GM12878 (cell line): ENCODE data around the gene ZFP62. TPM values are rescaled to one million over a fixed set of nuclear protein-coding genes. Genes with fewer than 3 reads are reported as not detected.
A peak's percentile ranks its signal among the peaks of the same experiment; 100 is the strongest.

Source experiments
- ASH2L ChIP-seq: fragments of 300-600, 200-600 bp; sonication (generic); IDR thresholded peaks from 2 replicates; pipeline ENCODE4 v1.6.1; 2017; ENCODE audit warnings: low read depth, mild to moderate bottlenecking, borderline replicate concordance
- BCL11A ChIP-seq: IDR thresholded peaks from 2 replicates; pipeline ENCODE4 v1.6.1; 2011; ENCODE audit warnings: low read depth, low read length
- CEBPZ ChIP-seq: fragments of 150-350 bp; IDR thresholded peaks from 2 replicates; pipeline ENCODE4 v1.6.1; 2016; ENCODE audit warnings: low read depth, low read length
- CHD4 ChIP-seq: fragments of 200-600 bp; sonication (generic); IDR thresholded peaks from 2 replicates; pipeline ENCODE4 v1.6.1; 2016; ENCODE audit warnings: mild to moderate bottlenecking
- DPF2 ChIP-seq: fragments of 450-650 bp; IDR thresholded peaks from 2 replicates; pipeline ENCODE4 v1.6.1; 2017; ENCODE audit warnings: mild to moderate bottlenecking
- E2F8 ChIP-seq: fragments of 450-650 bp; IDR thresholded peaks from 2 replicates; pipeline ENCODE4 v1.6.1; 2018; ENCODE audit warnings: mild to moderate bottlenecking, low read depth, moderate library complexity; ENCODE audit not compliant: partially characterized antibody
- FOS ChIP-seq: IDR thresholded peaks from 3 replicates; pipeline ENCODE4 v1.6.1; 2011; ENCODE audit warnings: borderline replicate concordance; ENCODE audit not compliant: insufficient read length; ENCODE audit errors: extremely low read depth
- HDAC6 ChIP-seq: fragments of 200-600 bp; sonication (generic); IDR thresholded peaks from one replicate; pipeline ENCODE4 v1.8.0; 2017; ENCODE audit warnings: antibody characterized with exemption; ENCODE audit not compliant: unreplicated experiment
- MAX ChIP-seq: IDR thresholded peaks from 2 replicates; pipeline ENCODE4 v1.6.1; 2012; ENCODE audit warnings: low read depth, low read length, improper control_type of control experiment
- NFIC ChIP-seq: IDR thresholded peaks from 2 replicates; pipeline ENCODE4 v1.6.1; 2012; ENCODE audit warnings: low read depth, mild to moderate bottlenecking, inconsistent platforms, low read length, moderate library complexity
- RELA ChIP-seq: fragments of 450-650 bp; IDR thresholded peaks from 2 replicates; pipeline ENCODE4 v1.8.0; 2014; ENCODE audit warnings: borderline replicate concordance; ENCODE audit not compliant: partially characterized antibody
- RUNX3 ChIP-seq: IDR thresholded peaks from 2 replicates; pipeline ENCODE4 v1.6.1; 2012; ENCODE audit warnings: low read length, inconsistent platforms
- SMC3 ChIP-seq: IDR thresholded peaks from 2 replicates; pipeline ENCODE4 v1.6.1; 2011; ENCODE audit warnings: low read length, improper control_type of control experiment, borderline replicate concordance
- SUPT20H ChIP-seq: IDR thresholded peaks from 2 replicates; pipeline ENCODE4 v1.6.1; 2011; ENCODE audit warnings: low read depth, mild to moderate bottlenecking, low read length, moderate library complexity, borderline replicate concordance; ENCODE audit not compliant: control insufficient read depth
- TCF12 ChIP-seq: IDR thresholded peaks from 2 replicates; pipeline ENCODE4 v1.6.1; 2011; ENCODE audit warnings: low read depth, mild to moderate bottlenecking, low read length
- ZBTB4 ChIP-seq: fragments of 450-650 bp; formaldehyde crosslinking; IDR thresholded peaks from 2 replicates; pipeline ENCODE4 v1.4.0; 2022; ENCODE audit warnings: mild to moderate bottlenecking, moderate library complexity
- polyA plus RNA-seq, 11 experiments: library from polyadenylated mRNA; depleted of rRNA in 4 of 11; unstranded in 6 of 11; stranded (reverse) in 5 of 11; fragments of >200 nt; fragmentation: Nextera tagmentation in 4 of 11; fragmentation: Illumina TruSeq in 1 of 11; extraction: Ambion mirVana in 4 of 11; extraction: Trizol in 1 of 11; gene quantifications; 1 replicate in 1 of 11; 2 replicates in 10 of 11; pipeline versions ENCODE4 v1.2.1 to v1.2.3, GENCODE V29; 2011 to 2016; ENCODE audit warnings: inconsistent platforms in 2 of 11, missing spikeins in 2 of 11, low read depth in 1 of 11
- total RNA-seq, 4 experiments: library from RNA; depleted of rRNA in 3 of 4; stranded (reverse); fragments of >200 nt in 3 of 4; fragmentation: Illumina TruSeq in 1 of 4; extraction: Trizol in 1 of 4; gene quantifications; 2 replicates each; pipeline versions ENCODE4 v1.2.1 to v1.2.3, GENCODE V29; 2013 to 2021

Gene ZFP62
- total and polyA plus RNA-seq, 10 of the 15 experiments (the other 5 are each of a cell fraction or from before 2014, with no cell fraction given), result 9.2 to 39.7 (median 21.1) TPM

- no peak for TF ChIP-seq E2F8
- no peak for TF ChIP-seq FOS
- TF ChIP-seq RUNX3, result no peak
- TF ChIP-seq HDAC6, result no peak
- TF ChIP-seq BCL11A, result peak; percentile 69; the same call in 1 of the 2 replicates
- peak; percentile 58; the same call in 1 of the 2 replicates for TF ChIP-seq ASH2L
- no peak for TF ChIP-seq CHD4
- no peak; the same call in 1 of the 2 replicates for TF ChIP-seq DPF2
- peak; percentile 90 for TF ChIP-seq MAX
- TF ChIP-seq SUPT20H, result no peak
- no peak for TF ChIP-seq ZBTB4 (CRISPR knock-in tag)
- no peak for TF ChIP-seq CEBPZ
- TF ChIP-seq NFIC, result no peak
- TF ChIP-seq SMC3, result no peak; the same call in 1 of the 2 replicates
- TF ChIP-seq RELA, result no peak
- peak; percentile 14; the same call in 1 of the 2 replicates for TF ChIP-seq TCF12
Measured at GRCh38 chr5:180803181-180804128, 57.6 kb downstream of the ZFP62 start (continued).
